Aorta (tissue), 5 donors: ENCODE measurements around the gene CEP350. TPM values are rescaled to one million over a fixed set of nuclear protein-coding genes. Genes with fewer than 3 reads are reported as not detected.
"Not testable (repeated sequence)": the region's sequence is repeated elsewhere in the genome, so short reads cannot be mapped to it uniquely, and the experiment has no call there.

Experiments used
- ATAC-seq: fragments of 200-7000 bp; cut with Tn5 transposase; one replicate; pipeline ENCODE4 v1.9.1; 2022; ENCODE audit warnings: moderate library complexity; ENCODE audit not compliant: low FRiP score
- DNase-seq, 2 donors: peaks; one replicate each; pipeline ENCODE4 v3.0.0-alpha.2; 2020
- H3K27ac ChIP-seq, 2 donors: one replicate each; pipeline ENCODE4 v1.5.1; 2013; ENCODE audit warnings: low read length in 2 of 2, mild to moderate bottlenecking in 2 of 2, moderate library complexity in 2 of 2, control low read depth in 1 of 2, inconsistent platforms in 1 of 2, low read depth in 1 of 2
- H3K27me3 ChIP-seq, 2 donors: one replicate each; pipeline ENCODE4 v1.6.1; 2013; ENCODE audit warnings: control low read depth in 1 of 2, low read length in 1 of 2, mild to moderate bottlenecking in 1 of 2, moderate library complexity in 1 of 2; ENCODE audit not compliant: insufficient read depth in 2 of 2, control insufficient read depth in 1 of 2
- H3K36me3 ChIP-seq, 2 donors: one replicate each; pipeline ENCODE4 v1.6.1; 2013; ENCODE audit warnings: control low read depth in 1 of 2, low read length in 1 of 2, mild to moderate bottlenecking in 1 of 2; ENCODE audit not compliant: insufficient read depth in 2 of 2, control insufficient read depth in 1 of 2
- H3K4me1 ChIP-seq, 2 donors: one replicate each; pipeline ENCODE4 v1.6.1; 2013; ENCODE audit warnings: low read length in 2 of 2, control low read depth in 1 of 2, mild to moderate bottlenecking in 1 of 2, moderate library complexity in 1 of 2; ENCODE audit not compliant: insufficient read depth in 2 of 2, control insufficient read depth in 1 of 2
- H3K4me3 ChIP-seq, 2 donors: one replicate each; pipeline ENCODE4 v1.5.1; 2013; ENCODE audit warnings: low read length in 2 of 2, control low read depth in 1 of 2, mild to moderate bottlenecking in 1 of 2
- H3K9me3 ChIP-seq: one replicate; pipeline ENCODE4 v1.6.1; 2013; ENCODE audit warnings: mild to moderate bottlenecking, low read length; ENCODE audit not compliant: control insufficient read depth
- WGBS, 2 donors: extraction: QIAGEN DNeasy Blood & Tissue Kit; methylation state at CpG; one replicate each; pipeline ENCODE4 v1.1.7; 2013; 5-methylcytosine and 5-hydroxymethylcytosine counted together
- intact Hi-C, 2 donors: fragments of 100-400 bp; cut with DNase I; formaldehyde crosslinking; loops; one replicate each; pipeline versions ENCODE4 v1.14.2 to v1.15.0; 2022
- polyA plus RNA-seq, 2 donors: library from polyadenylated mRNA; stranded (reverse); fragments of 200-250 nt; gene quantifications; one replicate each; pipeline ENCODE4 v1.2.3, GENCODE V29; 2013
- total RNA-seq, 2 donors: library from RNA; stranded (reverse); fragmentation: NEBNext Ultra II Directional; extraction: Animal tissue kit (Norgen Biotek cat#: 25700); gene quantifications; one replicate each; pipeline ENCODE4 v1.2.1, GENCODE V29; 2021
- donor health status: healthy with polysubstance abuse.
- donor health status: Bipolar disorder and iron deficiency.
- donor health status: DM: no; HTN: no; CAD: no.
- donor health status: DM: no; HTN: no; CAD: no.
- donor health status: DM: yes; HTN: yes; CAD: no.

CEP350 gene
- total and polyA plus RNA-seq, 4 donors: 4.3 to 61.3 (median 29.4) TPM

DNA sequence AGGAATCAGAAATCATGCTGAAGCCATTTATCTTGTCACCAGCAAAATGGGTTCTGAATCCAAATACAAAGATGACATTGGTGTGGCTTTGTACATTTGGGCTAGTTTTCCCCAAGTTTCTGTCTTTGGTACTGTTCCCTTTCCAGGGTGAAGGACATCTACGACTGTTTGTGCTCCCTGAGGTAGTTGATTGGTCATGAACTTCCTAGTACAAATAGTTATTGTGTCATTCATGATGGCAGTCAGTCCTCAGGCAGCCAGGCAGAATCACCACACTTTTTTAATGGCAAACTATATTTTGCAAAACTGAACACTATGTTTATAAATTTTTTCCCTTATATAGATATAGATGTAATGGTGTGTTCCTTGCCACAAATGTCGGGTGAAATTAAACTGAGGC, 46.0 kb downstream of the CEP350 start:
- WGBS, 2 donors: 84 to 87% methylated on average over 2 of the region's 2 CpGs
- Histone ChIP-seq H3K4me3 (no peak overlapping the region), H3K27ac (no peak overlapping the region), H3K27me3 (no peaks in the 10 kb centered on the region), H3K36me3 (no peaks in the 10 kb centered on the region), H3K4me1 (peaks cover 0 to 5% of the 10 kb centered on the region in 2 donors), H3K9me3 (no peaks in the 10 kb centered on the region)
- DNase-seq: no peak
- no peak for ATAC-seq
- intact Hi-C loops: loop anchor here in 1 of 2 donors (10.0 kb wide), 1 partner anchor 46 kb away; the partner anchor contains the start of gene CEP350

DNA sequence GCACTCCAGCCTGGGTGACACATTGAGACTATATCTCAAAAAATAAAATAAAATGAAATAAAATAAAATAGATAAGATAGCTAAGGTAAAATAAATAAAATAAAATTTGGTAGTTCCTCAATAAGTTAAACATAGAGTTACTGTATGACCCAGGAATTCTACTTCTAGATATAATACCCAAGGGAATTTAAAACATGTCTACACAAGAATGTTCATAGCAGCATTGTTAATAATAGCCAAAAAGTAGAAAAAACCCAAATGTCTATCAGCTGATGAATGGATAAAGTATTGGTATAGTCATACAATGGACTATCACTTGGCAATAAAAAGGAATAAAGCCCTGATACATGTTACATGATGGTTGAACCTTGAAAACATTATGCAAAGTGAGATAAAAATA, 47.8 kb downstream of the CEP350 start:
- Histone ChIP-seq H3K27me3 (no peaks in the 10 kb centered on the region), H3K4me3 (no peak overlapping the region), H3K4me1 (peaks cover 0 to 5% of the 10 kb centered on the region in 2 donors), H3K36me3 (no peaks in the 10 kb centered on the region), H3K9me3 (no peaks in the 10 kb centered on the region), H3K27ac (no peak overlapping the region)
- ATAC-seq (no peak), DNase-seq (no peak)
- intact Hi-C loops: loop anchor here in 1 of 2 donors (10.0 kb wide), 1 partner anchor 48 kb away; the partner anchor contains the start of gene CEP350

GRCh38 chr1:180003026-180003695, 48.6 kb downstream of the CEP350 start:
- DNase-seq: no peak
- Histone ChIP-seq H3K27me3 (no peaks in the 10 kb centered on the region), H3K4me1 (peaks cover 0 to 5% of the 10 kb centered on the region in 2 donors), H3K27ac (no peak overlapping the region), H3K4me3 (no peak overlapping the region), H3K9me3 (no peaks in the 10 kb centered on the region), H3K36me3 (no peaks in the 10 kb centered on the region)
- 79 to 90% methylated on average over 3 of the region's 3 CpGs for WGBS, 2 donors
- ATAC-seq: no peak
- intact Hi-C loops: loop anchor here in 1 of 2 donors (10.0 kb wide), 1 partner anchor 48 kb away; the partner anchor contains the start of gene CEP350

DNA sequence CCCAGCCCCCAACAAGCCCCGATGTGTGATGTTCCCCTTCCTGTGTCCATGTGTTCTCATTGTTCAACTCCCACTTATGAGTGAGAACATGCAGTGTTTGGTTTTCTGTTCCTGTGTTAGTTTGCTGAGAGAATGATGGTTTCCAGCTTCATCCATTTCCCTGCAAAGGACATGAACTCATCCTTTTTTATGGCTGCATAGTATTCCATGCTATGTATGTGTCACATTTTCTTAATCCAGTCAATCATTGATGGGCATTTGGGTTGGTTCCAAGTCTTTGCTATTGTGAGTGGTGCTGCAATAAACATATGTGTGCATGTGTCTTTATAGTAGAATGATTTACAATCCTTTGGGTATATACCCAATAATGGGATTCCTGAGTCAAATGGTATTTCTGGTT, 52.2 kb downstream of the CEP350 start:
- intact Hi-C loops: loop anchor here in 1 of 2 donors (10.0 kb wide), 1 partner anchor 52 kb away; the partner anchor contains the start of gene CEP350
- not testable (repeated sequence) for H3K27me3 ChIP-seq, H3K36me3 ChIP-seq, H3K4me1 ChIP-seq, ATAC-seq, H3K9me3 ChIP-seq, H3K4me3 ChIP-seq, DNase-seq, H3K27ac ChIP-seq
- WGBS, 2 donors: 96 to 100% methylated on average over 1 of the region's 1 CpG

DNA sequence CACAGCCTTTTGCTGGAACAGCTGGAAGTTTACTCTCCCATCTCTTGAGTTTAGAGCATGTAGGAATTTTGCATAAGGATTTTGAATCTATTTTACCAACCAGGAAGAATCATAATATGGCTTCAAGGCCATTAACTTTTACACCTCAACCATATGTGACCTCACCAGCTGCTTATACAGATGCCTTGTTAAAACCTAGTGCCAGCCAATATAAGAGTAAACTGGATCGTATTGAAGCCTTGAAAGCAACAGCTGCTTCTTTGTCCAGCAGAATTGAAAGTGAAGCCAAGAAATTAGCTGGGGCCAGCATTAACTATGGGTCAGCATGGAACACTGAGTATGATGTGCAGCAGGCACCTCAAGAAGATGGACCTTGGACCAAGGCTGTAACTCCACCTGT, 65.4 kb downstream of the CEP350 start:
- H3K4me3 ChIP-seq: no peak overlapping the region
- no peaks in the 10 kb centered on the region for H3K9me3 ChIP-seq
- no peaks in the 10 kb centered on the region for H3K27me3 ChIP-seq
- H3K36me3 ChIP-seq: peaks cover 0 to 4% of the 10 kb centered on the region in 2 donors
- intact Hi-C loops: no loop called here
- no peak overlapping the region for H3K27ac ChIP-seq
- whole genome bisulfite sequencing, 2 donors: 80 to 89% methylated on average over 1 of the region's 1 CpG
- no peak for DNase-seq
- ATAC-seq: no peak
- no peaks in the 10 kb centered on the region for H3K4me1 ChIP-seq

DNA sequence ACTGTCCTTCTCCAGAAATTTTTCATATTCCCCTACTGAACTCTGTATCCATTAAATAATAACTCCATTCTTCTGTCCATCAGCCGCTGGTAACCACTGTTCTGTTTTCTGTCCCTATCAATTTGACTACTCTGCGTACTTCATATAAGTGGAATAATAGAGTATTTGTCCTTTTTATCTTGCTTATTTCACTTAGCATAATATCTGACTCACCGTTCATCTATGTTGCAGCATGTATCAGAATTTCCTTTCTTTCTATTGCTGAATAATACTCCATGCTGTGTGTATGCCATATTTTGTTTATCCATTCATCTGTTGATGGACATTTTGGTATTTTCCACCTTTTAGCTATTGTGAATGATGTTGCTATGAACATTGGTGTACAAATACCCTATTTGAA, 71.9 kb downstream of the CEP350 start:
- WGBS, 2 donors: 80% methylated on average over 3 of the region's 3 CpGs
- no peak overlapping the region for H3K27ac ChIP-seq
- no peak overlapping the region for H3K4me3 ChIP-seq
- intact Hi-C loops: no loop called here
- no peaks in the 10 kb centered on the region for H3K27me3 ChIP-seq
- H3K4me1 ChIP-seq: no peaks in the 10 kb centered on the region
- DNase-seq (no peak), ATAC-seq (no peak)
- no peaks in the 10 kb centered on the region for H3K9me3 ChIP-seq
- no peaks in the 10 kb centered on the region for H3K36me3 ChIP-seq

DNA sequence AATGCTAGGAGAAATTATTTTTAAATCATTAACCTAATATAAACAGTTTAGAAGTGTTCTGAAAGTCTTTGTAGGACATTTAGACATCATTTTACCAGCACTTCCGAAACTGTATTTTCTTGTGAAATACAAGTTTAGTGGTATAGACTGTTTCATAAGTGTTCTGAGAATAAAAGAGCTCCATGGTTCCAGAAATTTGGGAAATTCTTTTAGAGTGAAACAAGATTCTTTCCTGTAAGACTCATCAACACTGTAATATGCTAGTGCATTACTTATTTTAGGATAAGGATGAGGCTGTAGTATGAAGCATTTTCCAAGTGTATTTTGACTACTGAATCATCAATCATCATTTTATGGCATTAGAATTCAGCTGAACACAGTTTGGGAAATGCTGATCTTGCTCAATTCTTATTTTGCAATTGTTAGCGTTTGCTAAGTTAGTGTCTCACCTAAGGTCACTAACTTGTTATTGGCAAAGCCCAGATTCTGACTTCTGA, 73.4 kb downstream of the CEP350 start:
- DNase-seq (no peak), ATAC-seq (no peak)
- no peaks in the 10 kb centered on the region for H3K27me3 ChIP-seq
- 67 to 77% methylated on average over 2 of the region's 2 CpGs for WGBS, 2 donors
- no peak overlapping the region for H3K27ac ChIP-seq
- no peaks in the 10 kb centered on the region for H3K4me1 ChIP-seq
- H3K9me3 ChIP-seq: no peaks in the 10 kb centered on the region
- no peaks in the 10 kb centered on the region for H3K36me3 ChIP-seq
- H3K4me3 ChIP-seq: no peak overlapping the region
- intact Hi-C loops: no loop called here

DNA sequence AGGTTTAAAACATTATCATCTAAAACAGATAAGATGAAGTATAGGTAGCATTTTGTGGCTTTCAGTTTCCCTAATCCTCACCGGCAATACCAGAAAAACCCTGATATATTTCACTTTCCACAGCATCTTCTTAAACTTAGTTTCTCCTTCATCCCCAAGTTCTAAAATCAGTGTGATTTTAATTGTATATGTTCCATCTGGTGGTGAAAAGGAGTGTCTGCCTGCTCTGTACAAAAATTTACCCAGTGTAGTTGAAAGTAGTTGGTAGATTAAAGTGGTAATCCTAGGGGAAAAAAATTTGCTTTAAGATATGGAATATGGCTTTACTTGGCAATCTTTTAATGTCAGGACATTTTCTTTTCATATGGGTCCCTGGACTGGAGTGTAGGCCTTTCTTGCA, 74.3 kb downstream of the CEP350 start:
- no peak overlapping the region for H3K27ac ChIP-seq
- no peak overlapping the region for H3K4me3 ChIP-seq
- DNase-seq (no peak), ATAC-seq (no peak)
- H3K4me1 ChIP-seq: no peaks in the 10 kb centered on the region
- intact Hi-C loops: no loop called here
- no peaks in the 10 kb centered on the region for H3K36me3 ChIP-seq
- H3K27me3 ChIP-seq: no peaks in the 10 kb centered on the region
- 94 to 98% methylated on average over 1 of the region's 1 CpG for WGBS, 2 donors
- no peaks in the 10 kb centered on the region for H3K9me3 ChIP-seq

DNA sequence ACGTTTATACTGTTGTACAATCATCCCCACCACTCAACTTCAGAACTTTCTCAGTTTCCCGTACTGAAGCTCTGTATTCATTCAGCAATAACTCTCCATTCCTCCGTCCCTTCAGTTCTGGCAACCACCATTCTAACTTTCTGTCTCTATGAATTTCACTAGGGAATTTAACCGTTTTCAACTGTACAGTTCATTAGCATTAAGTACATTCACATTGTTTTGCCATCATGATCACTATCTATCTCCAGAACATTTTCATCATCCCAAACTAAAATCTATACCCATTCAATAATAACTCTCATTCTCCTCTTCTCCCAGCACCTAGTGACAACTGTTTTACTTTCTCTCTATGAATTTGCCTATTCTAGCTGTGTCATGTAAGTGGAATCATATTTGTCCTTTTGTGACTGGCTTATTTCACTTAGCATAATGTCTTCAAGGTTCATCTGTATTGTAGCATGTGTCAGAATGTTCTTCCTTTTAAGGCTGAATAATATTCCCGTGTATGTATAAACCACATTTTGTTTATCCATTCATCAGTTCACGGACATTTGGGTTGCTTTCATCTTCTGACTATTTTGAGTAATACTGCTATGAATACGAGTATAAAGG, 75.0 kb downstream of the CEP350 start:
- H3K36me3 ChIP-seq: no peaks in the 10 kb centered on the region
- no peaks in the 10 kb centered on the region for H3K4me1 ChIP-seq
- ATAC-seq (no peak), DNase-seq (no peak)
- H3K9me3 ChIP-seq: no peaks in the 10 kb centered on the region
- H3K27me3 ChIP-seq: no peaks in the 10 kb centered on the region
- 66 to 67% methylated on average over 7 of the region's 7 CpGs for WGBS, 2 donors
- no peak overlapping the region for H3K4me3 ChIP-seq
- intact Hi-C loops: no loop called here
- no peak overlapping the region for H3K27ac ChIP-seq
